Measurements from ENCODE around the gene NGEF.

GRCh38 chr2:232896111-232896510, 116.9 kb downstream of the NGEF start:
- TF ChIP-seq CTCF (IDR thresholded peaks at IDR 0.05) = no peak
- TF ChIP-seq POLR2A (IDR thresholded peaks at IDR 0.05) = no peak
- no peak for TF ChIP-seq EP300 (IDR thresholded peaks at IDR 0.05; ENCODE audit: low read depth)
- no peak for TF ChIP-seq POLR2AphosphoS5 (IDR thresholded peaks at IDR 0.05)

All from transverse colon (tissue), 4 donors.